ENCODE measurements around the gene DHX32. TPM values are rescaled to one million over a fixed set of nuclear protein-coding genes. Genes with fewer than 3 reads are reported as not detected.
"Not testable (repeated sequence)": the region's sequence is repeated elsewhere in the genome, so short reads cannot be mapped to it uniquely, and the experiment has no call there.

DHX32 gene, protein sequence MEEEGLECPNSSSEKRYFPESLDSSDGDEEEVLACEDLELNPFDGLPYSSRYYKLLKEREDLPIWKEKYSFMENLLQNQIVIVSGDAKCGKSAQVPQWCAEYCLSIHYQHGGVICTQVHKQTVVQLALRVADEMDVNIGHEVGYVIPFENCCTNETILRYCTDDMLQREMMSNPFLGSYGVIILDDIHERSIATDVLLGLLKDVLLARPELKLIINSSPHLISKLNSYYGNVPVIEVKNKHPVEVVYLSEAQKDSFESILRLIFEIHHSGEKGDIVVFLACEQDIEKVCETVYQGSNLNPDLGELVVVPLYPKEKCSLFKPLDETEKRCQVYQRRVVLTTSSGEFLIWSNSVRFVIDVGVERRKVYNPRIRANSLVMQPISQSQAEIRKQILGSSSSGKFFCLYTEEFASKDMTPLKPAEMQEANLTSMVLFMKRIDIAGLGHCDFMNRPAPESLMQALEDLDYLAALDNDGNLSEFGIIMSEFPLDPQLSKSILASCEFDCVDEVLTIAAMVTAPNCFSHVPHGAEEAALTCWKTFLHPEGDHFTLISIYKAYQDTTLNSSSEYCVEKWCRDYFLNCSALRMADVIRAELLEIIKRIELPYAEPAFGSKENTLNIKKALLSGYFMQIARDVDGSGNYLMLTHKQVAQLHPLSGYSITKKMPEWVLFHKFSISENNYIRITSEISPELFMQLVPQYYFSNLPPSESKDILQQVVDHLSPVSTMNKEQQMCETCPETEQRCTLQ
- 45.2 TPM for total RNA-seq
- long read RNA-seq, transcript DHX32-201 (11 exons, 3,070 nt) = major isoform, 5 of 153 reads
- long read RNA-seq, partial matches to known transcripts = 5 of 153 reads
- long read RNA-seq, other reads (novel, unspliced or antisense) = 142 of 153 reads

DNA sequence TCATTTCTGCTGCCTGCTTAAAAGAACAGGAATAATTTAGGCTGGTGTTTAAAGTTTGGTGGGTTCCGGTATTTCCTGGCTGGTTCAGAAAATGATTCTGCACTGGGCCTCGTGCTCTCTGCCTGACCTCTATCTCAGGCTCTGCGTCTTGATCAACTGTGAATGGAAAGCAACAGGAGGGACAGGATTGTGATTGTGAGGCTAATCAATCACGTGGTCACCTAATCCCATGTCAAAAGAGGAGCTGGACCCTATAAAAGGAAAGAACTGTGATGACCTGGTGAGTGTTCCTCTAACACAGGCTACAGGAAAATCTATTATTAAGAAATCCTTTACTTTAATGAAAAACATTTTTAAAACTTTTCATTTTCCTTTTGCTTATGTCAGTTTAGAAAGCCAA, at the start of gene DHX32:
Gene DHX32, minus strand, starts transcription at position 101 of the 400 bp plus-strand sequence. CDS start 468 bp downstream, outside the sequence.
- ATAC-seq (ENCODE audit: poor library complexity) (peak; percentile 64), DNase-seq (no peak)
- intact Hi-C loops (cut with DNase I) = no loop called here

- intact Hi-C loops (cut with DNase I) = no loop called here
- ATAC-seq (ENCODE audit: poor library complexity) (no peak), DNase-seq (no peak)
These were observed 48.5 kb upstream of the DHX32 start for GRCh38 chr10:125929618-125930017.

- ATAC-seq (ENCODE audit: poor library complexity) (no peak), DNase-seq (no peak)
- intact Hi-C loops (cut with DNase I) = no loop called here
These were observed 48.0 kb upstream of the DHX32 start for GRCh38 chr10:125928928-125929585.

- ATAC-seq (ENCODE audit: poor library complexity); intact Hi-C loops (cut with DNase I): not testable (repeated sequence)
These were observed 46.2 kb upstream of the DHX32 start for GRCh38 chr10:125927265-125927664.

GRCh38 chr10:125926247-125926646, 45.2 kb upstream of the DHX32 start:
- ATAC-seq (ENCODE audit: poor library complexity) (no peak), DNase-seq (no peak)
- intact Hi-C loops (cut with DNase I) = no loop called here

More at GRCh38 chr10:125927265-125927664, 46.2 kb upstream of the DHX32 start:
- DNase-seq = not testable (repeated sequence)

- intact Hi-C loops (cut with DNase I) = no loop called here
- ATAC-seq (ENCODE audit: poor library complexity) (no peak), DNase-seq (no peak)
These were observed 44.3 kb upstream of the DHX32 start for GRCh38 chr10:125925262-125925834.

- intact Hi-C loops (cut with DNase I); DNase-seq; ATAC-seq (ENCODE audit: poor library complexity): not testable (repeated sequence)
These were observed 40.7 kb upstream of the DHX32 start for GRCh38 chr10:125921643-125922306.

DNA sequence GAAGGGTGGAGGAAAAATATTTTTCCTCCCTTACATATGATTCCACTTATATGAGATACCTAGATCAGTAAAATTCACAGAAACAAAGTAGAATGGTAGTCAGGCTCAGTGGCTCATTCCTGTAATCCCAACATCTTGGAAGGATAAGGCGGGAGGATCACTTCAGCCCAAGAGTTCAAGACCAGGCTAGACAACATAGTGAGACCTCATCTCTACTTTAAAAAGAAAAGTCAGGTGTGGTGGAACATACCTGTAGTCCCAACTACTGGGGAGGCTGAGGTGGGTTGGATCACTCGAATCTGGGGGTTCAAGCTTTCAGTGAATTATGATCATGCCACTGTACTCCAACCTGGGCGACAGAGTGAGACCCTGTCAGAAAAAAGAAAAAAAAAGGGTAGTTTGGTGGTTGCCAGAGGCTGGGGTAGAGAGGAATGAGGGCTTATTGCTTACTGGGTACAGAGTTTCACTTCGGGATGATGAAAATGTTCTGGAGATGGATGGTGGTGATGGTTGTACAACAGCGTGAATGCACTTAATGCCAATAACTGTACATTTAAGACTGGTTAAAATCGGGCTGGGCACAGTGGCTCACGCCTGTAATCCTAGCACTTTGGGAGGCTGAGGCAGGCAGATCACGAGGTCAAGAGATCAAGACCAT, 36.7 kb upstream of the DHX32 start:
- DNase-seq; ATAC-seq (ENCODE audit: poor library complexity); intact Hi-C loops (cut with DNase I): not testable (repeated sequence)

DNA sequence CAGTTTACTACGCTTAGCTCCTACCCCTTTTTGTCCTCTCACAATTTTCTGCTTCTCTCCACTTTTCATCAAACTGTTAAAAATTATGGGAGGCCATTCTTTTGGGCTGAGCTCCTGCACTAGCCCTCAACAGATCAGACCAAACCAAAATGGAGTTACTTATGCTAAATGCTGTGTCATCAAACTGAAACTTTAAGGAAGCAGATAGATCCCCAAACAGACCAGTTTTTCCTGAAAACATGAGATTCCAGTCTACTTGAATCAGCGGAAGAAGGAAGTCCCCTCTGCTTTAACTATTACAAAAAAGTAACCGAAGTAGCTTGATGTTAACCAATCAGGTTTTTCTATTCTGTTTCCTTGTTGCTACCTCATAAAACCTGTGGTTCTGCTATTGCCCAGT, 35.9 kb upstream of the DHX32 start:
- DNase-seq = no peak
- no peak for ATAC-seq (ENCODE audit: poor library complexity)
- intact Hi-C loops (cut with DNase I) = no loop called here

GRCh38 chr10:125913277-125913676, 32.2 kb upstream of the DHX32 start:
- intact Hi-C loops (cut with DNase I); DNase-seq; ATAC-seq (ENCODE audit: poor library complexity): not testable (repeated sequence)

DNA sequence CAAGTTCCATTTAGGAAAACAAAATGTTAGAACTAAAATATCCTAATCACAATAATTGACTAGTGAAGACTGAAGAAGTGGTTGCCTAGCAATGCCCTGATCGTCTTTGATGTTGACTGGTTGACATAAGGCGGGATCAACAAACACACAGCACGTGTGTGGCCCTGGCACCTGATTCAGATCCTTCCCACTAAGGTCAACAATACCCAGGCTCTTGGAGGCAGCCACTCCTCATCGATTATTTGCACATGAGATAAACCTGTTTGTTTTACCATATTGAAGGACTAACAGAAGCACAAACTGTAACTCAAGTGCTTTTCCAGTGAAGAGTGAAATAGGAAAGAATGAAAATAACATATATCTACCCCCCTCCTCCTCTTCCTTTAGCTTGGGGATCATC, 30.9 kb upstream of the DHX32 start:
- intact Hi-C loops (cut with DNase I) = no loop called here
- DNase-seq (no peak), ATAC-seq (ENCODE audit: poor library complexity) (no peak)

GRCh38 chr10:125911145-125911544, 30.1 kb upstream of the DHX32 start:
- no peak for DNase-seq
- intact Hi-C loops (cut with DNase I) = no loop called here

DNA sequence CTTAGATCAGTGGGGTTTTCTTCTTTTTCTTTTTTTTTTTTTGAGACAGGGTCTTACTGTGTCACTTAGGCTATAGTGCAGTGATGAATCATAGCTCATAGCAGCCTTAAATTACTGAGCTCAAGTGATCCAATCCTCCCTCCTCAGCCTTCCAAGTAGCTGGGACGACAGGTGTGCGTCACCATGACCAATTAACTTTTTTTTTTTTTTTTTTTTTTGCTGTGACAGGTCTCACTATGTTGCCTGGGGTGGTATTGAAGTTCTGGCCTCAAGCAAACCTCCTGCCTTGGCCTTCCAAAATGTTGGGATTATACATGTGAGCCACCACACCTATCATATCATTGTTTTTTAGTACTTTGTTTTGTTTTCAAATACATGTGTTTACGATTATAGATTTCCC, 28.4 kb upstream of the DHX32 start:
- ATAC-seq (ENCODE audit: poor library complexity); DNase-seq; intact Hi-C loops (cut with DNase I): not testable (repeated sequence)

More at GRCh38 chr10:125911145-125911544, 30.1 kb upstream of the DHX32 start:
- ATAC-seq (ENCODE audit: poor library complexity) = no peak

DNA sequence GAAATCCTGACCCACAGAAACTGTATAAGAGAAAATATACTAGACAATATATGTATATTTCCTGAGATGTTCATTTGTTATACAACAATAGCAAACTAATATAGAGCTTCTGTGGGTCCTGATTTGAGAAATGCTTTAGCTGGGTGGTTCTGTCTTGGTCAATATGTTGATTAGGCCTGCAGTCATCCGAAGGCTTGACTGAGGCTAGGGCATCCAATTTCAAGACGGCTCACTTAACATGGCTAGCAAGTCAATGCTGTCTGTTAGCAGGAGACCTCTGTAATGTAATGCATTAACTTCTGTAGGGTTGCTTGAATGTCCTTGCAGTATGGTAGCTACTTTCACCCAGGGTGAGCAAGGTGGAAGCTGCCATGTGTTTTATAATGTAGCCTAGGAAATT, 27.7 kb upstream of the DHX32 start:
- intact Hi-C loops (cut with DNase I); ATAC-seq (ENCODE audit: poor library complexity); DNase-seq: not testable (repeated sequence)

- ATAC-seq (ENCODE audit: poor library complexity); DNase-seq; intact Hi-C loops (cut with DNase I): not testable (repeated sequence)
These were observed 26.5 kb upstream of the DHX32 start for GRCh38 chr10:125907598-125907997.

GRCh38 chr10:125905069-125905994, 24.2 kb upstream of the DHX32 start:
- peak; percentile 12 for ATAC-seq (ENCODE audit: poor library complexity)
- DNase-seq; intact Hi-C loops (cut with DNase I): not testable (repeated sequence)

All from Right ventricle myocardium superior (tissue), 1 donor.